Measurements from ENCODE around the gene PFN4.
A peak's percentile ranks its signal among the peaks of the same experiment; 100 is the strongest.
"Not testable (repeated sequence)": the region's sequence is repeated elsewhere in the genome, so short reads cannot be mapped to it uniquely, and the experiment has no call there.

The PFN4 gene

GRCh38 chr2:24123195-24123921, at the start of gene PFN4, which contains the start of gene FAM228B:
Gene PFN4, minus strand, starts transcription at chr2:24123334. Its CDS starts 799 bp downstream, at chr2:24122535.
Gene FAM228B, plus strand, starts transcription at chr2:24123469. Its CDS starts 893 bp downstream, at chr2:24124362.
- peak; percentile 36 to 68 (median 46) for DNase-seq (ENCODE audit: low read depth in 2 of 3, low spot score in 1 of 3)

- no peak for DNase-seq (ENCODE audit: low read depth in 2 of 3, low spot score in 1 of 3)
Observed at GRCh38 chr2:24169023-24169422, 45.9 kb upstream of the PFN4 start.

- DNase-seq (ENCODE audit: low read depth in 2 of 3, low spot score in 1 of 3) = peak; percentile 4 to 24 (median 24)
Observed at GRCh38 chr2:24164416-24164973, 41.4 kb upstream of the PFN4 start.

- DNase-seq (ENCODE audit: low read depth in 2 of 3, low spot score in 1 of 3) = no peak
Observed at GRCh38 chr2:24163601-24164000, 40.5 kb upstream of the PFN4 start.

- no peak for DNase-seq (ENCODE audit: low read depth in 2 of 3, low spot score in 1 of 3)
Observed at GRCh38 chr2:24163186-24163585, 40.1 kb upstream of the PFN4 start.

- no peak for DNase-seq (ENCODE audit: low read depth in 2 of 3, low spot score in 1 of 3)
Observed at GRCh38 chr2:24162494-24162893, 39.4 kb upstream of the PFN4 start.

GRCh38 chr2:24160761-24161160, 37.6 kb upstream of the PFN4 start:
- no peak for DNase-seq (ENCODE audit: low read depth in 2 of 3, low spot score in 1 of 3)

- DNase-seq (ENCODE audit: low read depth in 2 of 3, low spot score in 1 of 3) = no peak
Observed at GRCh38 chr2:24159708-24160107, 36.6 kb upstream of the PFN4 start.

GRCh38 chr2:24158131-24158530, 35.0 kb upstream of the PFN4 start:
- no peak for DNase-seq (ENCODE audit: low read depth in 2 of 3, low spot score in 1 of 3)

GRCh38 chr2:24153478-24153877, 30.3 kb upstream of the PFN4 start:
- no peak for DNase-seq (ENCODE audit: low read depth in 2 of 3, low spot score in 1 of 3)

- DNase-seq (ENCODE audit: low read depth in 2 of 3, low spot score in 1 of 3) = no peak
Observed at GRCh38 chr2:24152413-24153197, 29.5 kb upstream of the PFN4 start.

- DNase-seq (ENCODE audit: low read depth in 2 of 3, low spot score in 1 of 3) = no peak
Observed at GRCh38 chr2:24147364-24147763, 24.2 kb upstream of the PFN4 start.

GRCh38 chr2:24140305-24140704, 17.2 kb upstream of the PFN4 start:
- DNase-seq (ENCODE audit: low read depth in 2 of 3, low spot score in 1 of 3) = not testable (repeated sequence)

- no peak for DNase-seq (ENCODE audit: low read depth in 2 of 3, low spot score in 1 of 3)
Observed at GRCh38 chr2:24132543-24132942, 9.4 kb upstream of the PFN4 start.

GRCh38 chr2:24125956-24126355, 2.8 kb upstream of the PFN4 start:
- no peak for DNase-seq (ENCODE audit: low read depth in 2 of 3, low spot score in 1 of 3)

- no peak for DNase-seq (ENCODE audit: low read depth in 2 of 3, low spot score in 1 of 3)
Observed at GRCh38 chr2:24123922-24124580, 917 bp upstream of the PFN4 start.

- DNase-seq (ENCODE audit: low read depth in 2 of 3, low spot score in 1 of 3) = no peak
Observed at GRCh38 chr2:24122366-24123194, 554 bp downstream of the PFN4 start.

- no peak for DNase-seq (ENCODE audit: low read depth in 2 of 3, low spot score in 1 of 3)
Observed at GRCh38 chr2:24121469-24121868, 1.7 kb downstream of the PFN4 start.

- DNase-seq (ENCODE audit: low read depth in 2 of 3, low spot score in 1 of 3) = no peak
Observed at GRCh38 chr2:24121066-24121465, 2.1 kb downstream of the PFN4 start.

- no peak for DNase-seq (ENCODE audit: low read depth in 2 of 3, low spot score in 1 of 3)
Observed at GRCh38 chr2:24117902-24118301, 5.2 kb downstream of the PFN4 start.

GRCh38 chr2:24115057-24115456, 8.1 kb downstream of the PFN4 start:
- no peak for DNase-seq (ENCODE audit: low read depth in 2 of 3, low spot score in 1 of 3)
